A549 (cell line): Measurements from ENCODE around the gene GFRAL.

Experiments used
- CBX2 ChIP-seq: fragments of 200-600 bp; sonication (generic); IDR thresholded peaks from 2 replicates; pipeline ENCODE4 v1.6.1; 2016; ENCODE audit warnings: low read depth, mild to moderate bottlenecking, borderline replicate concordance
- EP300 ChIP-seq, 2 experiments: fragments of >200 bp; sonication (Bioruptor Twin); formaldehyde crosslinking; IDR thresholded peaks; 2 replicates in 1 of 2; 3 replicates in 1 of 2; pipeline ENCODE4 v1.6.1; 2016 to 2017
- JUN ChIP-seq, 2 experiments: fragments of >200 bp; sonication (Bioruptor Twin); formaldehyde crosslinking; IDR thresholded peaks; 2 replicates in 1 of 2; 3 replicates in 1 of 2; pipeline ENCODE4 v1.6.1; 2016 to 2017
- PHF8 ChIP-seq: fragments of 200-600 bp; sonication (generic); IDR thresholded peaks from 2 replicates; pipeline ENCODE4 v1.6.1; 2016; ENCODE audit warnings: low read depth, mild to moderate bottlenecking, antibody characterized with exemption, moderate library complexity, borderline replicate concordance
- POLR2A ChIP-seq: IDR thresholded peaks from 2 replicates; pipeline ENCODE4 v1.6.1; 2012; ENCODE audit warnings: mild to moderate bottlenecking, low read length
- POLR2AphosphoS2 ChIP-seq: conservative IDR thresholded peaks from 2 replicates; pipeline ENCODE4 v1.6.1; 2012; ENCODE audit warnings: low read length, improper control_type of control experiment, inconsistent platforms
- RAD21 ChIP-seq, 2 experiments: fragments of >200 bp in 1 of 2; sonication (Bioruptor Twin) in 1 of 2; formaldehyde crosslinking in 1 of 2; IDR thresholded peaks in 1 of 2; conservative IDR thresholded peaks in 1 of 2; 2 replicates in 1 of 2; 3 replicates in 1 of 2; pipeline ENCODE4 v1.6.1; 2012 to 2018; ENCODE audit warnings: inconsistent platforms in 1 of 2
- TF ChIP-seq, protein P1 (sequence below): IDR thresholded peaks from 2 replicates; pipeline ENCODE4 v1.6.1; 2012
- TF ChIP-seq, protein P2 (sequence below): fragments of >200 bp; sonication (Bioruptor Twin); formaldehyde crosslinking; IDR thresholded peaks from 3 replicates; pipeline ENCODE4 v1.5.1; 2016
- TF ChIP-seq, protein P3 (sequence below): IDR thresholded peaks from 2 replicates; pipeline ENCODE4 v1.6.1; 2012; ENCODE audit warnings: low read depth, borderline replicate concordance
- TF ChIP-seq, protein P4 (sequence below): IDR thresholded peaks from 2 replicates; pipeline ENCODE4 v1.6.1; 2012
- TF ChIP-seq, protein P5 (sequence below): fragments of 200-600 bp; sonication (generic); IDR thresholded peaks from 2 replicates; pipeline ENCODE4 v1.6.1; 2016; ENCODE audit warnings: antibody characterized with exemption, mild to moderate bottlenecking, moderate library complexity

DNA sequence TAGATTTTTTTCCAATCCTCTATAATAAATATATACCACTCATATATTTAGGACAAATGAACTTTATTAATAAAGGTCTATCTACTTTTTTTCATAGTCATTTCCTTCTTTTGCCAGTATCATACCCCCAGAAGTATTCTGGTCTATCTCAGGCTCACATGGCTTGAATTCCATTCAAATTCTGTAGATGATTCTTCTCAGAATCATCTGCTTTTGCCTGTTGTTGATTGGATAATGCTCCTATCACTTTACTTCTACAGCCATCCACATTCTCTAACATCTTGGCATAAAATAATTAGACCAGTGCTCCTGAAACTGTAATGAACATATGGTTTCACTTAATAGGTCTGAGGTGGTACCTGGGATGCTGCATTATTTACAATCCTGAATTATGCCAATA, 121.2 kb downstream of the GFRAL start:
- TF ChIP-seq, protein P1, sequence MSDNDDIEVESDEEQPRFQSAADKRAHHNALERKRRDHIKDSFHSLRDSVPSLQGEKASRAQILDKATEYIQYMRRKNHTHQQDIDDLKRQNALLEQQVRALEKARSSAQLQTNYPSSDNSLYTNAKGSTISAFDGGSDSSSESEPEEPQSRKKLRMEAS, result no peak
- TF ChIP-seq, protein P2, sequence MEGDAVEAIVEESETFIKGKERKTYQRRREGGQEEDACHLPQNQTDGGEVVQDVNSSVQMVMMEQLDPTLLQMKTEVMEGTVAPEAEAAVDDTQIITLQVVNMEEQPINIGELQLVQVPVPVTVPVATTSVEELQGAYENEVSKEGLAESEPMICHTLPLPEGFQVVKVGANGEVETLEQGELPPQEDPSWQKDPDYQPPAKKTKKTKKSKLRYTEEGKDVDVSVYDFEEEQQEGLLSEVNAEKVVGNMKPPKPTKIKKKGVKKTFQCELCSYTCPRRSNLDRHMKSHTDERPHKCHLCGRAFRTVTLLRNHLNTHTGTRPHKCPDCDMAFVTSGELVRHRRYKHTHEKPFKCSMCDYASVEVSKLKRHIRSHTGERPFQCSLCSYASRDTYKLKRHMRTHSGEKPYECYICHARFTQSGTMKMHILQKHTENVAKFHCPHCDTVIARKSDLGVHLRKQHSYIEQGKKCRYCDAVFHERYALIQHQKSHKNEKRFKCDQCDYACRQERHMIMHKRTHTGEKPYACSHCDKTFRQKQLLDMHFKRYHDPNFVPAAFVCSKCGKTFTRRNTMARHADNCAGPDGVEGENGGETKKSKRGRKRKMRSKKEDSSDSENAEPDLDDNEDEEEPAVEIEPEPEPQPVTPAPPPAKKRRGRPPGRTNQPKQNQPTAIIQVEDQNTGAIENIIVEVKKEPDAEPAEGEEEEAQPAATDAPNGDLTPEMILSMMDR, result no peak
- TF ChIP-seq, protein P3, sequence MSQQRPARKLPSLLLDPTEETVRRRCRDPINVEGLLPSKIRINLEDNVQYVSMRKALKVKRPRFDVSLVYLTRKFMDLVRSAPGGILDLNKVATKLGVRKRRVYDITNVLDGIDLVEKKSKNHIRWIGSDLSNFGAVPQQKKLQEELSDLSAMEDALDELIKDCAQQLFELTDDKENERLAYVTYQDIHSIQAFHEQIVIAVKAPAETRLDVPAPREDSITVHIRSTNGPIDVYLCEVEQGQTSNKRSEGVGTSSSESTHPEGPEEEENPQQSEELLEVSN, result no peak
- TF ChIP-seq PHF8 (no peak), RAD21 (conservative IDR thresholded peaks at IDR 0.05 in 1 of 2, IDR thresholded peaks at IDR 0.05 in 1 of 2) (no peak), CBX2 (no peak), JUN (IDR thresholded peaks at IDR 0.05) (no peak), POLR2AphosphoS2 (no peak), EP300 (IDR thresholded peaks at IDR 0.05) (no peak), POLR2A (no peak)
- TF ChIP-seq, protein P4, sequence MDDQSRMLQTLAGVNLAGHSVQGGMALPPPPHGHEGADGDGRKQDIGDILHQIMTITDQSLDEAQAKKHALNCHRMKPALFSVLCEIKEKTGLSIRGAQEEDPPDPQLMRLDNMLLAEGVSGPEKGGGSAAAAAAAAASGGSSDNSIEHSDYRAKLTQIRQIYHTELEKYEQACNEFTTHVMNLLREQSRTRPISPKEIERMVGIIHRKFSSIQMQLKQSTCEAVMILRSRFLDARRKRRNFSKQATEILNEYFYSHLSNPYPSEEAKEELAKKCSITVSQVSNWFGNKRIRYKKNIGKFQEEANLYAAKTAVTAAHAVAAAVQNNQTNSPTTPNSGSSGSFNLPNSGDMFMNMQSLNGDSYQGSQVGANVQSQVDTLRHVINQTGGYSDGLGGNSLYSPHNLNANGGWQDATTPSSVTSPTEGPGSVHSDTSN, result no peak
- TF ChIP-seq, protein P5, sequence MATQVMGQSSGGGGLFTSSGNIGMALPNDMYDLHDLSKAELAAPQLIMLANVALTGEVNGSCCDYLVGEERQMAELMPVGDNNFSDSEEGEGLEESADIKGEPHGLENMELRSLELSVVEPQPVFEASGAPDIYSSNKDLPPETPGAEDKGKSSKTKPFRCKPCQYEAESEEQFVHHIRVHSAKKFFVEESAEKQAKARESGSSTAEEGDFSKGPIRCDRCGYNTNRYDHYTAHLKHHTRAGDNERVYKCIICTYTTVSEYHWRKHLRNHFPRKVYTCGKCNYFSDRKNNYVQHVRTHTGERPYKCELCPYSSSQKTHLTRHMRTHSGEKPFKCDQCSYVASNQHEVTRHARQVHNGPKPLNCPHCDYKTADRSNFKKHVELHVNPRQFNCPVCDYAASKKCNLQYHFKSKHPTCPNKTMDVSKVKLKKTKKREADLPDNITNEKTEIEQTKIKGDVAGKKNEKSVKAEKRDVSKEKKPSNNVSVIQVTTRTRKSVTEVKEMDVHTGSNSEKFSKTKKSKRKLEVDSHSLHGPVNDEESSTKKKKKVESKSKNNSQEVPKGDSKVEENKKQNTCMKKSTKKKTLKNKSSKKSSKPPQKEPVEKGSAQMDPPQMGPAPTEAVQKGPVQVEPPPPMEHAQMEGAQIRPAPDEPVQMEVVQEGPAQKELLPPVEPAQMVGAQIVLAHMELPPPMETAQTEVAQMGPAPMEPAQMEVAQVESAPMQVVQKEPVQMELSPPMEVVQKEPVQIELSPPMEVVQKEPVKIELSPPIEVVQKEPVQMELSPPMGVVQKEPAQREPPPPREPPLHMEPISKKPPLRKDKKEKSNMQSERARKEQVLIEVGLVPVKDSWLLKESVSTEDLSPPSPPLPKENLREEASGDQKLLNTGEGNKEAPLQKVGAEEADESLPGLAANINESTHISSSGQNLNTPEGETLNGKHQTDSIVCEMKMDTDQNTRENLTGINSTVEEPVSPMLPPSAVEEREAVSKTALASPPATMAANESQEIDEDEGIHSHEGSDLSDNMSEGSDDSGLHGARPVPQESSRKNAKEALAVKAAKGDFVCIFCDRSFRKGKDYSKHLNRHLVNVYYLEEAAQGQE, result no peak
